GM12891 (cell line): ENCODE measurements around the gene PLCG2.
A peak's percentile ranks its signal among the peaks of the same experiment; 100 is the strongest.

Source experiments
- DNase-seq: peaks from one replicate; pipeline ENCODE4 v3.0.0; 2011; ENCODE audit warnings: low spot score; ENCODE audit not compliant: insufficient read length
- FAIRE-seq: peaks from 2 replicates; lab custom pipeline; 2011; peaks lifted over from hg19 to GRCh38; lab: Jason Lieb, UNC
- PAX5 ChIP-seq: IDR thresholded peaks from 2 replicates; pipeline ENCODE4 v1.6.1; 2011; ENCODE audit warnings: low read length, moderate library complexity, mild to moderate bottlenecking; ENCODE audit not compliant: insufficient read depth, severe bottlenecking
- POLR2A ChIP-seq: IDR thresholded peaks from 2 replicates; pipeline ENCODE4 v1.6.1; 2011; ENCODE audit warnings: low read depth, low read length, control low read depth
- POLR2AphosphoS5 ChIP-seq: IDR thresholded peaks from 2 replicates; pipeline ENCODE4 v1.6.1; 2011; ENCODE audit warnings: low read depth, low read length, control low read depth
- POU2F2 ChIP-seq: IDR thresholded peaks from 2 replicates; pipeline ENCODE4 v1.6.1; 2011; ENCODE audit warnings: low read depth, mild to moderate bottlenecking, control low read depth, low read length, moderate library complexity
- SPI1 ChIP-seq: IDR thresholded peaks from 2 replicates; pipeline ENCODE4 v1.6.1; 2011; ENCODE audit warnings: low read depth, low read length, control low read depth
- TAF1 ChIP-seq: IDR thresholded peaks from 2 replicates; pipeline ENCODE4 v1.6.1; 2011; ENCODE audit warnings: low read depth, low read length, control low read depth

The PLCG2 gene

DNA sequence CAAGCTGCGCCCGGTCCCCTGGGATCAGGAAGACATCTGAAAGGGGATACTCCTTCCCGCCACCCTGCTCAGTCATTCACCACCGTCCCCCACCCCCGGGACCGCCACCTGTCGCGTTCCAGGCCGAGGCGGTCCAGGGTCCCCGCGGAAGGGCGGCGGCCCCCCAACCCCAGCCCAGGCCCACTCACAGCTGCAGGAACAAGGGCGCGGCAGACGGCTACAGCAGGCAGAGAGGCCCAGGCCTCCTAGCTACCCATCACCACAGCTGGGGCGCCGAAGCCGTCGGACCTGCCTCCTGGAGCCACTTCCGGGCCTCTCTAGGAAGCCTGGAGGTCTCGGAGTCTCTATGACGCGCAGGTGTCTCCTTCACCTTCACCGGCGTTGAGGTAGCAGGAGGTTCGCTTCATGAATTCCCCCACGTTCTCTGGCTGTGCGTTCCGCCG, 232.1 kb downstream of the PLCG2 start, which contains the start of gene SDR42E1:
Gene SDR42E1, minus strand, starts transcription at position 272 of the 443 bp plus-strand sequence. CDS start 10,612 bp downstream, outside the sequence.
- no peak for TF ChIP-seq PAX5
- TF ChIP-seq POLR2A: no peak
- 0 out of 2 replicates have a peak, but pooled peaks have one; percentile 33 for TF ChIP-seq TAF1
- TF ChIP-seq SPI1: no peak
- no peak for TF ChIP-seq POU2F2
- TF ChIP-seq POLR2AphosphoS5: no peak
- peak; percentile 74 for DNase-seq
- FAIRE-seq: peak; percentile 87
